GM18502 (cell line): Measurements from ENCODE around the gene MEIS1.

ENCODE experiments used
- ATAC-seq: cut with Tn5 transposase; IDR thresholded peaks from one replicate; pipeline ENCODE4 v1.9.1; 2021; ENCODE audit warnings: mild to moderate bottlenecking; ENCODE audit not compliant: unreplicated experiment, poor library complexity

MEIS1 gene

DNA sequence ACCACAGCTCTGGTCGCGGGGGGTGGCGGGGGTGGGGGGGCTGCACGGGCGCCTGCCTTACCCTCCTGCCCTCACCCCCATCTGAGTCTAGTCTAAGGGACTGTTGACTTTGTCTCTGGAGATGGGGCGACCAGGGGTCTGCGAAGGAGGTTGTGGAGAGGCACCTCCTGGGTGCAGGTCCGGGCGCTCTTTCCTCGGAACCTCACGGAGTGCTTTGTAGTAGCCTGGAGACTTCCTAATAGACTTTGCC is 141.3 kb downstream of the MEIS1 start:
- no peak for ATAC-seq

GRCh38 chr2:66576561-66577320 is 141.8 kb downstream of the MEIS1 start:
- no peak for ATAC-seq

DNA sequence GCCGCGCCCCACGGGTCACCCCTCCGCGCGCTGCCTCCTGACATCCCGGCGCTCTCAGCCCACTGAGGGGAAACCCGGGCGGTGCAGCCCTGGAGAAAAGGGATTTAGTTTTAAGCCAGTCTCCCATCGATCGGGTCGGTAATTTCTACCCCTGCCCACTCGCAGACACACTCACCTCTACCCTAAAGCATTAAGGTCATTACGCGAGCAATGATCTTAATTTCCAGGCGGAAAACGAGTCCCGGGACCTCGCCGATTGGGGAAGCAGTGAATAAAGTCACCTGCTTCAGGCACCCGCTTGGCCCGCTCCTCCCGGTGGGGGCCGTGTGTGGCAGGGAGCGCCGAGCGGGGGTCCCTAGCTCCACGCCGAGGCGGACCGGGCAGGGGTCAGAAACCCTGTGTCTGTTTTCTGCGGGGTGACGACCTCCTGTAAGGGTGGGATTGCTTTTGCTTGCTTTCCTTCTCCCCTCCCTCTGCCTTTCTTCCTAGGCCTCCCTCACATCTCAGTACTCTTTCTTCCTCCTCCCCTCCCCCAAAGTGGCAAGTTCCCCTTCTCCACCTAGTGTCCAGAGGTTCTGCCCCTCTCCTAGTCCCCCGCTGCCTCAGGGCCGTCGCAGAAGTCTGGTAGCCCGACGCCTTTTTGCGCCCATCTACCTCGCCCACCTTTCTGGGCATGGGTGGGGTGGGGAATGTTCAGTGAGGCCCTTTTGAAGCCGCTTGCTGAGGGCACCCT is 142.6 kb downstream of the MEIS1 start:
- no peak for ATAC-seq

- no peak for ATAC-seq
Observed at GRCh38 chr2:66578054-66578686, 143.2 kb downstream of the MEIS1 start.

GRCh38 chr2:66578687-66579106 is 143.8 kb downstream of the MEIS1 start:
- ATAC-seq = no peak

GRCh38 chr2:66579186-66580126 is 144.5 kb downstream of the MEIS1 start:
- no peak for ATAC-seq

DNA sequence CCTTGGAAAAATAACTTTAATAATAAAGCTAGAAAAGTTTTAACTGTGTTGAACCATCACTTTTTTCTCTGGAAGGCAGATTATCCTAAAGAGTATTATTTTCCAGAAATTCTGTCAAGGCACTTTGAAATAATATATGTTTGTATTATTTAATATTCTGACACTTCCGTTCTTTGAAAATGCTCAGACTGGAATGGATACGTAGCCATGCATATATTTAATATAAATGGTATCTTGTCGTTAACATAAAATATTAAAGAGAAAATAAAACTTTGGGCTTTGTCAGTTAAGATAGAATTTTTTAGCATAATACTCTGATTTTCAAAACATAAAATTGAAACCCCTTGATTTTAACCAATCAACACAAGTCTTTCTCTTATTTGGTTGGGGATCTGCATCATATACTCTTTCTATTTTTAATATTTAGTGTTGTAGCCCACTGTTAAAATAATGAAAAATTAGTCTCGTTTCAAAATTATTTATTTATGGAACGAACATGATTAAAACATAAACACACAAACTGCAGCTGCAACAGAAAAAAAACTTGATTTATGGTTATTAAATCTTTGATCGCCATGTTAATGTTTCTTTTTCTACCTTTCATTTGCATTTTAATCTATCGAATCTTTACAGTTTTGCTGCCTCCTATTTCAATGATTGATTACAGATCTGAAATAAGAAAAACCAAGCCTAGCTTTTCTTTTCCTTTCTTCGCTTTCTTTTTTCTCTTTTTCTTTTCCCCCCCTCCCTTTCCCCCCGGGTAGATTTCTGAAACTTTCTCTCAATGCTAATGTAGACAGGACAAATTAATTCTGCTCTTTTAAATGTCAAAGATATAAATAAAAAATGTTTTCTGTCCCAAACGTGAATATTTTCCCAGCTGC is 145.5 kb downstream of the MEIS1 start:
- ATAC-seq = no peak

GRCh38 chr2:66581339-66582103 is 146.6 kb downstream of the MEIS1 start:
- ATAC-seq = no peak

GRCh38 chr2:66582104-66582986 is 147.4 kb downstream of the MEIS1 start:
- ATAC-seq = no peak

- no peak for ATAC-seq
Observed at GRCh38 chr2:66582987-66583880, 148.3 kb downstream of the MEIS1 start.

DNA sequence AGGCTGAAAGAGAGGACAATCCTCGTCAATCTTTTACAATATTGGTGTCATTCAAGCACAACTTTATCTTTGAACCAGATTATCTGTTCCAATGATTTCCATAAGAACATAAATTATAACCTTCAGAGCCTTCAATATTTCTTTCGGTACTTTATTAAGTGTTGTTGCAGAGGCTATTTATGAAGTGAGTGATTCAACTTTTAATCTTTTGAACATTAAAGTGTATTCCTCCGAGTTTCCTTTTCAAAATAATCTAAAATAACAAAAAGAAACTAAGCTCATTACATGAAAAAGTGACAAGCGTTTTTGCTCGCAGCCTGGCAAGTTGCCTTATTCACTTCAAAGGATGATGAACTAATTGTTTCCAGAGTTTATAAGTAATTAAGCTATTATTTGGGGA is 149.0 kb downstream of the MEIS1 start:
- ATAC-seq = no peak

- no peak for ATAC-seq
Observed at GRCh38 chr2:66585587-66585986, 150.7 kb downstream of the MEIS1 start.

DNA sequence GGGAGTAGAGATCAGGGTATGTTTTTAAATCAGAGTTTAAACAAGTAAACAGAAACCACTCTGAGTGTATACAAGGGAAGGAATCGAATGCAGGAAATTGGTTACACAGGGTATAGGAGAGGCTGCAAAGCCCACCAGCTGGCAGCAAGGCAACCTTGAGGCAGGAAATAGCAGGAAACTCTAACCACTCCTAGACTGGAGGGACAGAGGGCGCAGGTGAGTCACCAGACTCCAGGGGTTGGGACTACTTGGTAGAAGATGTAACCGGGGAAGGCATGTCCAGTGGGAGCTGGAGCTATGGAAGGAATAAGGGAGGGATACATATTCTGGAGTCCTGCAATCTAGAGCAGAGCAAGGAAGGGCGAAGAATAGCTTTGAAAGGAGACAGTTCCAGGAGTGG is 152.3 kb downstream of the MEIS1 start:
- ATAC-seq = no peak

GRCh38 chr2:66594001-66594400 is 159.1 kb downstream of the MEIS1 start:
- no peak for ATAC-seq

DNA sequence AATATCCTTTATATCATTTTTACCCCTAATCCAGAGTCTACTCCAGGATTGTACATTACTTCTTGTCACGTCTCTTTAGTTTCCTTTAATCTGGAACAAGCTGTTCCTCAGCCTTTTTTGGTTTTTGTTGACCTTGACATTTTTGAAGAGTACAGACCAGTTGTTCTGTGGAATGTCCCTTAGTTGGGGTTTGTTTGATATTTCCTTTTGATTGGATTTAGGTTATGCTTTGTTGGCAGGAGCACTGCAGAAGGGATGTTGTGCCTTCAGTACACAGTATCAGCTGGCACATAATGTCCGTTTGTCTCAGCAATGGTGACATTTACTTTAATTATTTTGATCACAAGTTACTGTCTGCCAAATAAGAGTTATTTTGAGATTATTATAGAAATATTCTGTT is 160.6 kb downstream of the MEIS1 start:
- ATAC-seq = no peak

DNA sequence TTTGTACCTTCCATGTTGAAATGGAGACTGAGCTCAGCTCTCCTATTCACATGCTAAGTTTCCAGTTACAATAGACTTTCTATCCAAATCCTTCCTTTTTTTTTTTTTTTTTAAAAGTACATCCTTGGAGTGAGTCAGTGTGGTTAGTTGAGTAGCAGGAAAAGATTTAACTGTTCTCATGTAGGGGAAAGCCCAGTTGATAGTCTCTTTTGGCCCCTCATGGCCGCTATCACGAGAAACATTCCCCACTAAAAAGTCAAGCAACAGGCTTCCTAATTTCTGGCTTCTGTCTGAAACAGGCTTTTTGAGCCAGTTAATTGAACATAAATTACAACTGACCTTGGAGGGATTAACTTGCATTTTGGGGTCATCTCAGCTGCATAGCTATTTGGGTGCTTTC is 161.3 kb downstream of the MEIS1 start:
- no peak for ATAC-seq

- ATAC-seq = no peak
Observed at GRCh38 chr2:66601624-66602023, 166.7 kb downstream of the MEIS1 start.
